ENCODE results near the gene ACTG2.

DNA sequence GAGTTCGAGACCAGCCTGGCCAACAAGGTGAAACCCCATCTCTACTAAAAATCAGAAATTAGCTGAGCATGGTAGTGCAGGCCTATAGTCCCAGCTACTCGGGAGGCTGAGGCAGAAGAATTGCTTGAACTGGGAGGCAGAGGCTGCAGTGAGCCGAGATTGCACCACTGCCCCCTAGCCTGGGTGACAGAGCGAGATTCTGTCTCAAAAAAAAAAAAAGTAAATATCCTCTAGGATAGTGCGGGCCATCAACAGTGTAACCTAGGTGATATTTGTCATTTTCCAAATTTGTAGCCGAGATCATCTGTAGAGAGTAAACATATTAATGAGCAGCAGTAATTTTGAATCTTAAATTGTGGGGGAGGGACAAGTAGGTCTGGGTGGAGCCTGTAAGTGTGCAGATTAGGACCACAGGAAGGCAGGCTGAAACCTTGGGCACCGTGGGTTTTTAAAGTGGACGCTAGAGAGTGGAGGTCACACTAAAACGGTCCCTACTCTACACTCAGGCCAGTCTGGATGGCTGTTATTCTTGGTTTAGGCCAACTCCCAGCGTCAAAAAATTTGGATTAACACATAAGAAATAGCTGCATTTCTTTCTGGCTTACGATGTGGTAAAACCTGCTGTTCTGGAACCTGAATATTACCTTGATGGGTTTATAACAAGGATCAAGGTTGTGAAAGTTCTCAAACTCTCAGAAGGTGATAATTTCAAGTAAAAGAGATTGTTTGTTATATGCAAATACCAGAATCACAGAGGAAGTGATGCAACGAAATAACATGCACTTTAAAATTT lies 69.2 kb downstream of the ACTG2 start:
- TF ChIP-seq CTCF (IDR thresholded peaks at IDR 0.05; ENCODE audit: insufficient read depth, low read length) = no peak
- TF ChIP-seq POLR2AphosphoS5 (IDR thresholded peaks at IDR 0.05; ENCODE audit: low read depth) = no peak
- TF ChIP-seq GABPA (IDR thresholded peaks at IDR 0.05; ENCODE audit: low read depth) = no peak
- TF ChIP-seq, protein P1, sequence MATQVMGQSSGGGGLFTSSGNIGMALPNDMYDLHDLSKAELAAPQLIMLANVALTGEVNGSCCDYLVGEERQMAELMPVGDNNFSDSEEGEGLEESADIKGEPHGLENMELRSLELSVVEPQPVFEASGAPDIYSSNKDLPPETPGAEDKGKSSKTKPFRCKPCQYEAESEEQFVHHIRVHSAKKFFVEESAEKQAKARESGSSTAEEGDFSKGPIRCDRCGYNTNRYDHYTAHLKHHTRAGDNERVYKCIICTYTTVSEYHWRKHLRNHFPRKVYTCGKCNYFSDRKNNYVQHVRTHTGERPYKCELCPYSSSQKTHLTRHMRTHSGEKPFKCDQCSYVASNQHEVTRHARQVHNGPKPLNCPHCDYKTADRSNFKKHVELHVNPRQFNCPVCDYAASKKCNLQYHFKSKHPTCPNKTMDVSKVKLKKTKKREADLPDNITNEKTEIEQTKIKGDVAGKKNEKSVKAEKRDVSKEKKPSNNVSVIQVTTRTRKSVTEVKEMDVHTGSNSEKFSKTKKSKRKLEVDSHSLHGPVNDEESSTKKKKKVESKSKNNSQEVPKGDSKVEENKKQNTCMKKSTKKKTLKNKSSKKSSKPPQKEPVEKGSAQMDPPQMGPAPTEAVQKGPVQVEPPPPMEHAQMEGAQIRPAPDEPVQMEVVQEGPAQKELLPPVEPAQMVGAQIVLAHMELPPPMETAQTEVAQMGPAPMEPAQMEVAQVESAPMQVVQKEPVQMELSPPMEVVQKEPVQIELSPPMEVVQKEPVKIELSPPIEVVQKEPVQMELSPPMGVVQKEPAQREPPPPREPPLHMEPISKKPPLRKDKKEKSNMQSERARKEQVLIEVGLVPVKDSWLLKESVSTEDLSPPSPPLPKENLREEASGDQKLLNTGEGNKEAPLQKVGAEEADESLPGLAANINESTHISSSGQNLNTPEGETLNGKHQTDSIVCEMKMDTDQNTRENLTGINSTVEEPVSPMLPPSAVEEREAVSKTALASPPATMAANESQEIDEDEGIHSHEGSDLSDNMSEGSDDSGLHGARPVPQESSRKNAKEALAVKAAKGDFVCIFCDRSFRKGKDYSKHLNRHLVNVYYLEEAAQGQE (IDR thresholded peaks at IDR 0.05; ENCODE audit: insufficient replicate concordance, low read depth) = no peak
- no peak for TF ChIP-seq SPI1 (IDR thresholded peaks at IDR 0.05; ENCODE audit: borderline replicate concordance, low read depth)
